GM19455 (cell line): ENCODE measurements around the gene NLGN3.

Experiments
- ATAC-seq: cut with Tn5 transposase; IDR thresholded peaks from one replicate; pipeline ENCODE4 v1.9.1; 2021; ENCODE audit not compliant: unreplicated experiment

NLGN3 gene

DNA sequence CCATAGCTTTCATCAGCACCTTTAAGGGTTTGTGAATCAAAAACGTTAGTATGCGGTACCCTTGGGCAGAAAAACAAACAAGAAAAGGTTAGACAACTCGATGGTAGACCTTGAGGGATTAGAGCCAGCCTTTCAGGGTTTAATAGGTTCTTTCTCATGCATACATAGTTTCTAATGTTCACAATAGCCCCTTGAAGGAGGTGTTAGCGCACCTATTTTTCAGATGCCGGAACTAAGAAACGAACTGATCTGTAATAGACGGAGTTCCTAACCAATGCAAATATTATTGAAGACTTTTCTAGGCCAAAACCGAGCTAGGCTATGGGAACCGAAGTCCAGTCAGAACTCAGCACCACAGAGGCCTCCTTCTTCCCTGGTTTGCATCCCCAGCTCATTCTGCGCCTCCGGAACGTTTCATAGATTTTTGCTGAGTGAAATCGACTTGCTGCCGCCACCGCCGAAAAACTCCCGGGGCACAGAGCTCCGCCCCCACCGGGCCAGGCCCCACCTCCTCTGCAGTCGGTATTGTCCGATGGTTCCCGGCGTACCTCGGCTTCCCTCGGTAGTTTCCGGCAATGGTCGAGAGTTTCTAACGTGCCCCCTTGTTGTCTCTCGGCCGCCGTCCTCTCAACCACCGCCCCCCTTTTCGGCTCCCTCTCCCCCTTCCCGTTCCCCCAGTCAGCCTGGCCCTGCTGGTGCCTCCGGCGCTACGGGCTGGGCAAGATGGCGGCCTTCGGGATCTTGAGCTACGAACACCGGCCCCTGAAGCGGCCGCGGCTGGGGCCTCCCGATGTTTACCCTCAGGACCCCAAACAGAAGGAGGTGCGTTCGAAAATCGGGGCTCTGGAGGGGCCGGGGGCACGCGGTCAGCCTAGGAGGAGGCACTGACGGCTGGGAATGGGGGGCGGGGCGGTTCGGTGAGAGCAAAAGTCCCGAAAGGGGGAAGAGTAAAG lies 26.3 kb upstream of the NLGN3 start, which contains the start of gene MED12:
MED12 (plus strand) TSS at position 565 of the 953 bp plus-strand sequence; CDS start at position 724, 159 bp downstream.
- peak; percentile 92 for ATAC-seq

DNA sequence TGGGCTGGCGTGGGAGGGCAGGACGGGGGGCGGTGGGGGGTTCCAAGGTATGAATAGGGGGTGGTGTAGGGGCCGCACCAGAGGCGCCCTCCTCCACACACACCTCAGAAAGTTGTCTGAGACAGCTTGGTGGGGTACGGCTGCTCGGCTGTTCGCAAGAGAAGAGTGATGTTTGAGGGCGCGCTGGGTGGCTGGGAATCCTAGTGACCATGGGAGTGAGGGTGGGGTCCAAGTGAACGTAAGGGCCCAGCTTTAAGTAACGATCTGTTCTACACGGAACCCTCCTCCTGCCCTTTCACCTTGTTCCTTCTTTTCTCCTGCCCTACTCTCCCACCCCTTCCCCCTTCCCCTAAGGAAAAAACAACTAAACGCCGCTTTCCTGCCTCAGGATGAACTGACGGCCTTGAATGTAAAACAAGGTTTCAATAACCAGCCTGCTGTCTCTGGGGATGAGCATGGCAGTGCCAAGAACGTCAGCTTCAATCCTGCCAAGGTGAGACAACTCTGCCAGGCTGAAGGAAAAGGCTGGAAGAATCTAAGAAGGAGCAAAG lies 25.6 kb upstream of the NLGN3 start:
- no peak for ATAC-seq

DNA sequence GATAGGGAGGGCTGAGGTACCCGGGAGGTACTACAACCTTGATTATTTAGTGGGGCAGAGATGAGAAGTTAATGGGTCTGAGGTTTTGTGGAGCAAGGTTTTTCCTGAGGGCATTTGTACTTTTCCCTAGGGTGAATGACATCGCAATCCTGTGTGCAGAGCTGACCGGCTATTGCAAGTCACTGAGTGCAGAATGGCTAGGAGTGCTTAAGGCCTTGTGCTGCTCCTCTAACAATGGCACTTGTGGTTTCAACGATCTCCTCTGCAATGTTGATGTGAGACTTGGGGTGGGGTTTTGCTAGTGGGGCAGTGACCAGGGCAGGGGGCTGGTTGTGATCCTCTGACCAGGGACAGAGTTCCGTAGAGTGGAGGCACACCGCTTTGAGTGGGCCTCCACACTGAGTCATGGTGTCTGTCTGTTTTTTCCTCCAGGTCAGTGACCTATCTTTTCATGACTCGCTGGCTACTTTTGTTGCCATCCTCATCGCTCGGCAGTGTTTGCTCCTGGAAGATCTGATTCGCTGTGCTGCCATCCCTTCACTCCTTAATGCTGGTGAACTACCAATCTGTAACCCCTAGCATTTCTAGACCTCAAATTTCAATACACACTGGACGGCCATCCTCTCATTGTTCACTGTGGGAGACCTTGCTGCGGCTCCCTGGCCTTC lies 16.3 kb upstream of the NLGN3 start:
- ATAC-seq: no peak

DNA sequence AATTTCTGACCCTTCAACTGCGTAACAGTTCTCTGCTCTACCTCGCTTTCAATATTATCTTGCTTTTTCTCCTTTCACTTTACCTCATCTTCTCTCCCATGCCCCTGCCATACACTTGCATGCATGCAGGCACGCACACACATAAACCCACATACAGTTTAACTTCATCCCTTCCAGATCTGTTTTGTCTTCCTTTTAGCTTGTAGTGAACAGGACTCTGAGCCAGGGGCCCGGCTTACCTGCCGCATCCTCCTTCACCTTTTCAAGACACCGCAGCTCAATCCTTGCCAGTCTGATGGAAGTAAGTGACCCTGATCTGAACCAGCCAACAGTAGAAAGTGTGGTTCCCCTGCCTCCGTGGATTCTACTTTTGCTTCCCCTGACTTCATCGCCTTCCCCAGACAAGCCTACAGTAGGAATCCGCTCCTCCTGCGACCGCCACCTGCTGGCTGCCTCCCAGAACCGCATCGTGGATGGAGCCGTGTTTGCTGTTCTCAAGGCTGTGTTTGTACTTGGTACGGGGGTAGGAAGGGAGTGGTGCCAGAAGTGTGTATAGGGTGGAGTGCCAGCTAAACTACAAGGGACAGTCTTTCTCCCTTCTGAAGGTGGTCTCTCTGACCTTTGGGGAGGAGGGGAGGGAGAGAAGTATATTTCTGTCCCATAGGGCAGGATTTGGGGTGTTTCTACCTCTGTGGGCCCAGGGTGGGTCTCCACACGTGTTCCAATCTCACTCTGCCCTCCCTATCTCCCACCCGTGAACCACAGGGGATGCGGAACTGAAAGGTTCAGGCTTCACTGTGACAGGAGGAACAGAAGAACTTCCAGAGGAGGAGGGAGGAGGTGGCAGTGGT lies 15.5 kb upstream of the NLGN3 start:
- no peak for ATAC-seq

DNA sequence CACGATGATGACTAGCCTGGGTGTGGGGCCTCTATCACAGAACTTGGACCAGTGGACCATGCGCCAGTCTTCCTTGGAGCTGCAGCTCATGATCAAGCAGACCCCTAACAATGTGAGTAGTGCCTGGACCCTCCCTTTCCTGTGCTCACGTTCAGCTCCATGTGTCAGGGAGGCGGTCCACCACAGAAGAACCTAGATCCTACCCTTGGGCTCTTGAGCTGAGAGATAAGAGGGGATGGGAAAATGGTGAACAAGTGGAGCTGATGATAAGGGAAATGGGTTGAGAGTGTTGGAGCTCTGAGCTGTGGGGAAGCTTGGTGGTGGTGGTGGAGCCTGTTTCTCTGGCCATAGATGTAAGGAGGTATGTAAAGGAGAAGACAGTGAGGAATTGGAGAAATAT lies 13.1 kb upstream of the NLGN3 start:
- no peak for ATAC-seq

DNA sequence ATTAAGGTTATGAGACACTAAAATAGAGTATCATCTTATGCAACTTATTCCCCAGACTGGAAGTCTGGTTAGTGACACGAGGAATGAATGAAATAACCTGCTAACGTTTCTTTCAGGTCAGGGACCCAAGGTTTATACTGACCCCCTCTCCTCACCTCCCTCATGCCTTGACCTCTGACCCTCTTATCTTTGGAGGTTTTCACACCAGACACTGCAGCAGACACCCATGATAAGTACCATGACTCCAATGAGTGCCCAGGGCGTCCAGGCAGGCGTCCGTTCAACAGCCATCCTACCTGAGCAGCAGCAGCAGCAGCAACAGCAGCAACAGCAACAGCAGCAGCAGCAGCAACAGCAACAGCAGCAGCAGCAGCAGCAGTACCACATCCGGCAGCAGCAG lies 4.2 kb upstream of the NLGN3 start:
- ATAC-seq: no peak

DNA sequence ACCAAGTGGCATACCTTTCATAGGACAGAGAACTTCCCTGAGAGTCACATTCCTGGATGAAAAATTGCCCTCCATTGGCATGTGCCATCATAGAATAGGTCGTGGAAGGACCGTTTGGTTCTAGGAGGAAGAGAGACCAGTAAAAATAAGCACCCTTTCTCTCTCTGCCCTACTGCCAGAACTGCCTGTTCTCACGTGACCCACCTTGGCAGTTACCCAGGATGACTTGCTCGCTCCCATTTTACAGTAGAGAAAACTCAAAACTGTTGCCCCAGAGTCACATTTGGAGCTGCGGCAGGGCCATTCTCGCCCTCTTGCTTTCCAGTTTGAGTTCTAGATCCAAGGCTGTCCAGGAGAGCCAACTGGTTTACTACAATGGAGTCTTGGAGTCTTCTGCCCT lies 1.1 kb upstream of the NLGN3 start:
- no peak for ATAC-seq

DNA sequence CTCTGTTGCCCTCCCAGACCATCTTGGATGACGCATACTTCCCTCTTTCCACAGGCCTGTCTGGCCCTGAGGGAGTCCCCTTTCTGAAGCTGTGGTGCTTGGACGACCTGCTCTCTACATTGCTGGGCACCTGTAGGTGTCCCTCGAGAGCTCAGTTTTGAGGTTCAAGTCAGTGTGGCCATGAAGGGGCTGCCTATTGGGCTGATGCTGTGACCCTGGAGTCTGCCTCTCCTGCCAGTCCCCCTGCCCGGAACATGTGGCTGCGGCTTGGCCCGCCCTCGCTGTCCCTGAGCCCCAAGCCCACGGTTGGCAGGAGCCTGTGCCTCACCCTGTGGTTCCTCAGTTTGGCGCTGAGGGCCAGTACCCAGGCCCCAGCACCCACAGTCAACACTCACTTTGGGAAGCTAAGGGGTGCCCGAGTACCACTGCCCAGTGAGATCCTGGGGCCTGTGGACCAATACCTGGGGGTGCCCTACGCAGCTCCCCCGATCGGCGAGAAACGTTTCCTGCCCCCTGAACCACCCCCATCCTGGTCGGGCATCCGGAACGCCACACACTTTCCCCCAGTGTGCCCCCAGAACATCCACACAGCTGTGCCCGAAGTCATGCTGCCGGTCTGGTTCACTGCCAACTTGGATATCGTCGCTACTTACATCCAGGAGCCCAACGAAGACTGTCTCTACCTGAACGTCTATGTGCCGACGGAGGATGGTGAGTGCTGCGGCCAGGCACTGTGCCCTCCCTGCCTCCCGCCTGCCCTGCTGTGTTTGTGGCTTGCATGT lies 3.0 kb downstream of the NLGN3 start:
- ATAC-seq: no peak

DNA sequence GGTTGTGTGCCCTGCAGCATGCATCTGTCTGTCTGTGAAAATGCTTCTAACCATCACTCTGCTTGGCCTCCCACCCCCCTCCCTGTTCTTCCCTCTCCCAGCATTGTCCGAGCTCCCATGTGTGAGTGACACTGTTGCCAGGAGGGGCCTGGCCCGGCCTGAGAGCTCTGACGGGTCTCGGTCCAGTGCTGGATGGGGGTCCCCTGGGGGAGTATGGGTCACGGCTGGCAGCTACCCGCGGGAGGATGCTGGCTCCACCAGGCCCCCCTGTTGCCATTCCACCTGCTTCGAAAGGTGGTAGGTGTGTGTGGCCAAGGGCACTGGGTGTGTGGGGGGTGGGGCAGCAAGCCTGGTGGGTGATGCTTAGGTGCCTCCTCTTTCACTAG lies 3.6 kb downstream of the NLGN3 start:
- no peak for ATAC-seq

DNA sequence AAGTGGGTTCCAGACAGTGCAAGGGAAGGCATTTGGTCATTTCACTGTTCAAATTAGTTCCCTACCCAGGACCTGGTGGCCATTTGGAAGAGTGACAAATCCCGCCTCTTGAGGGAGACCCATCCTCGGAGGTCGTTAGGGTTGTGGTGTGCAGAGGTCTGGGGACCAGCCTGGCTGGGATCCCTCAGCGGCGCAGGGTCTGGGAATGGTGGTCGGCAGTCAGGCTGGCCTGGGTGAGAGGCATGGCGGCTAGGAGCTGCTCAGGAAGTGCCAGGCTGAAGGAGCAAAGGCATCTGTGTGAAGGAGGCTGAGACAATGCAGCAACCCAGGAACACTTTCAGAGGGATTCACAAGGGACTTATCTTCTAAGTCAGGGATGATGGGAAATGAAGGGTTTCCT lies 6.7 kb downstream of the NLGN3 start:
- no peak for ATAC-seq

DNA sequence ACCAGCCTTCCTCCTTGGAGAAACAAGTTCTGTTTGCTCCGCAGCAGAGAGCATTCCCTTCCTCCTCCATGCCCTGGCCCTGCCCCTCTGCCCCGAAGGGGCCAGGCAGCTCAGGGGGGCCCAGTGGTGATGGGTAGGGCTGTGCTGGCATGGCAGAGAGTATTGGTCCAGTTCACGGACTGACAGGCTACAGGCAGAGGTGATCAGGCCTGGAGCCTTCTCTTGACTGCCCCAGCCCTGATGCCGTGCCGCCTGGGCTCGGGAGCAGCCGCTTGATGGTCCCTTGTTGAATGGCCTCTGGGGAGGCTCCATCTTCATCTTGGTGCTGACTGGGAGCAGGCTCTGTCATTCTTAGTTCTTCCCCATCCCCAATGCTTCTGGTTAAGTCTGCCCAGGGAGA lies 9.6 kb downstream of the NLGN3 start:
- ATAC-seq: no peak

DNA sequence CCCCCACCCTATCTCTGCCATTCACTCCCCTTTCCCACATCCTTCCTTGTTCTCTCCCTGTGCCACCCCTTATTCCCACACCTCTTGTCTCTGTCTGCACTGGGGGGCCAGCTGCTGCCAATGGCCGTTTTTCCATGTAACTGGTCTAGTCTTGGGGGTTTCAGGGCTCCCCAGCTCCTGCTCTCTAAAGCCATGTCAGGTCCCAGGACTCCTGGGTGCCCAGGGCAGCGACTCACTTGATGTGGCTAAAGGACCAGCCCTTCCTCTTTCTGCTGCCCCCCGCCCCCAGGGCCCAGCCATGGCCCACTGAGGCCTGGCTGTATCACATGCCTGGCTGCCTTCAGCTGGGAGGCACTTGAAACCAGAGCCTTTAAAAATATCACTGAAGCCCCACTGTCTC lies 10.0 kb downstream of the NLGN3 start:
- no peak for ATAC-seq

DNA sequence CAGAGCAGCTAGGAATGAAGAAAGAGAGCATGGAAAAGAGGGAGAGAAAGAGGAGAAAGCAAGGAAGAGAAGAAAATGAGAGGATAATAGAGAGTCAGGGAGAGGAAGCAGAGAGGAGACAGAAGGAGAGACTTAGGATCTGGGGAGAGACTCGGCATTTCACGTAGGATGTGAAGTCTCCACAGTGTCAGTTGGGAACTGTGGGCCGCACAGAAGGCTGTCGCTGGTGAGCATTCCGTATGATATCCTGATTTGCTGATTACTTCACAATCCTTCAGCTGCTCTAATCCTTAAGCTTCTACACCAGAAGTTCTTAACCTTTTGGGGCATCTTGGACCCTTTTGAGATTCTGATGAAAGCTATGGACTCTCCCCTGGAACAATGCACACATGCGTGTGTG lies 14.0 kb downstream of the NLGN3 start:
- ATAC-seq: no peak

DNA sequence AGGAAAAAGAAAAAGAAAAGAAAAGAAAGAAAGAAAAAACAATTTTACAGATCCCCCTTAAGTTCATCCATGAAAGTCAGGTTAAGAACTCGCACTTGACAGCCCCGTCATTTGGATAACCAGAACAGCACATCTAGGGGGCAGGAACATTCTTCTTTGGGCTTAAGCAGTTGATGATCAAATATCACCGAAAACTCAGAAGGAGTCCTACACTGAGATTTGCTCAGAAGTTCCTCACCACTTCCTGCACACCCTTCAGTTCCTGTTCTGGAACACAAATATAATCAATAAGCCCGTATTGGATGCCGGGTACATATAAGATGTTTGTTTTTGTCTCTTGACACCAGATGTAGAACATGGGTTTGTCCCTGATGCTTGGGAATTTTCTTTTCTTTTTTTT lies 14.7 kb downstream of the NLGN3 start:
- no peak for ATAC-seq

DNA sequence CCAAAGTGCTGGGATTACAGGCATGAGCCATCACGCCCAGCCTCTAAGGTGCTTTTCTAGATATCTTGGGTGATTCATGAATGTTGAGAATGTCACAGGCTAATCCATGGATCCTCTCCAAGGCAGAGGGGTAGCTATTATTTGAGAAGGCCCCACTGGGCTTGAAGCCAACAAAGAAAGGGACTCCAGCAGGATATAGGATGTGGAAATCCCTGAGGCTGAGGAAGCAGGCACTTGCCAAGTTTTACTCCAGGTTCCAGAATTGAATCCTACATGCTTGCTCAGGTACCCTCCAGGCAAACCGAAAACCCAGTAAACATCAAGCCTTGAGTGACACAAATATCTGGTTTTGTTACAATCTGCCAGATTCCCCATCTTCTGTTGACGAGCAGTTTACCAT lies 15.8 kb downstream of the NLGN3 start:
- no peak for ATAC-seq

DNA sequence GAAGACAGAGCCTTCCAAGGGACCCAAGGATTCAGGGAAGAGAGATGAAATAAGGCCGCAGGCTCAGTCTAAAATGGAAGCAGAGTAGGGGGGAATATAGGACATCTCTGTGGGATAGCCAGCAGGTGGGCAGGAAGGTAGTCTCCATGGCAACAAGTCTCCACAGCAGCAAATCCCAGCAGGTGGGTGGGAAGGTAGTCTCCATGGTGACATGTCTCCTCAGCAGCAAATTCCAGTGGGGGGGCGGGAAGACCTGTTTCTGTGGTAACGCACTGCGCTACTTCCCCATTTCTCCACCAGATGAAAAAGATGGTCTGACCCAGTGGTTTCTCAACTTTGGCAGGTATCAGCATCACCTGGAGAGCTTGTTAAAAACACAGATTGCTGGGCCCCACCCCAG lies 18.3 kb downstream of the NLGN3 start:
- no peak for ATAC-seq

DNA sequence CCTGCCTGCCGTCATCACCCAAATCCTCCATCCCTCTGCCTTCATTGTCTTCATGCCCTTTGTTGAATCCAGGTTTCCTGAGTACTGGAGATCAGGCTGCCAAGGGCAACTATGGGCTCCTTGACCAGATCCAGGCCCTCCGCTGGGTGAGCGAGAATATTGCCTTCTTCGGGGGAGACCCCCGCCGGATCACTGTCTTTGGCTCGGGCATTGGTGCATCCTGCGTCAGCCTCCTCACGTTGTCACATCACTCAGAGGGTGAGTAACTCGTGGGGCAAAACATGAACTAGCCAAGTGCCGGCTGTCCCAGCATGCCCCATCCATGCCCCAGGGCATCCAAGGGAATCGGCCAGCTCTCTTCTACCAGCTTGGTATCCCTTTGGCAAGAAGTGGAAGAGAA lies 19.4 kb downstream of the NLGN3 start:
- no peak for ATAC-seq

DNA sequence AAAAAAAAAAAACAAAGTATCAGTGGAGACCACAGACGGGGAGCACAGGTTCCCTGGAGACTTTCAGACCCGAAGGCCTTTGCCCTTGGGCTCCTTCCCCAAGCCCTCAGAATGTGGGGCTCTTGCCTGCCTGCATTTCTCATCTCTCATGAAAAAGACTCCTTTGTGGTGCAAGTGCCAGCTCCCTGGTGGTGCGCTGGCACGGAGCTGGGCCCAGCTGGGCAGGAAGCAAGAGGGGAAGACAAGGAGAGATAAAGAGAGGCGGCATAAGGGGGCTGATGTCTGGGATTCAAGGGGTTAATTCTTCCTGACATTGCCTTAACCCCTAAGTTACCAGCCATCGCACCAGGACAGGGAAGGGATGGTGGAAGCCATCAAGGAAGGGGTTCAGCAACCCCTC lies 21.8 kb downstream of the NLGN3 start:
- ATAC-seq: no peak

DNA sequence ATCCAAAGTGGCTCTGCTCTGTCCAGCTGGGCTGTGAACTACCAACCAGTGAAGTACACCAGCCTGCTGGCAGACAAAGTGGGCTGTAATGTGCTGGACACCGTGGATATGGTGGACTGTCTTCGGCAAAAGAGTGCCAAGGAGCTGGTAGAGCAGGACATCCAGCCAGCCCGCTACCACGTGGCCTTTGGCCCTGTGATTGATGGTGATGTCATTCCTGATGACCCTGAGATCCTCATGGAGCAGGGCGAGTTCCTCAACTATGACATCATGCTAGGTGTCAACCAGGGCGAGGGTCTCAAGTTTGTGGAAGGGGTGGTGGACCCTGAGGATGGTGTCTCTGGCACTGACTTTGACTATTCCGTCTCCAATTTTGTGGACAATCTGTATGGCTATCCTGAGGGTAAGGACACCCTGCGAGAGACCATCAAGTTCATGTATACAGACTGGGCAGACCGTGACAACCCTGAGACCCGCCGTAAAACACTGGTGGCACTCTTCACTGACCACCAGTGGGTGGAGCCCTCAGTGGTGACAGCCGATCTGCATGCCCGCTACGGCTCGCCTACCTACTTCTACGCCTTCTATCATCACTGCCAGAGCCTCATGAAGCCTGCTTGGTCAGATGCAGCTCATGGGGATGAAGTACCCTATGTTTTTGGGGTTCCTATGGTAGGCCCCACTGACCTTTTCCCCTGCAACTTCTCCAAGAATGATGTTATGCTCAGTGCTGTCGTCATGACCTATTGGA lies 22.6 kb downstream of the NLGN3 start:
- no peak for ATAC-seq

DNA sequence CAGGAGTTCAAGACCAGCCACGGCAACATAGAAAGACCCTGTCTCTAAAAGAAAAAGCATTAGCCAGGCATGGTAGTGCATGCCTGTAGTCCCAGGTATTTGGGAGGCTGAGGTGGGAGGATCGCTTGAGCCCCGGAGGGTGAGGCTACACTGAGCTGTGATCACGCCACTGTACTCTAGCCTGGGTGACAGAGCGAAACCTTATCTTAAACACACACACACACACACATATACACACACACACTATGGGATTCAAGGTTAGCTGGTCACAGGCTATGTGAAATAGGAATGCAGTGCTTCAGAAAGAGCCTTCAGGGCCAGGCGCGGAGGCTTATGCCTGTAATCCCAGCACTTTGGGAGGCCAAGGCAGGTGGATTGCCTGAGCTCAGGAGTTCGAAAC lies 23.5 kb downstream of the NLGN3 start:
- ATAC-seq: no peak
